Erythroblast (primary cell): ENCODE measurements around the gene DENND4C.
"Not testable (repeated sequence)": the region's sequence is repeated elsewhere in the genome, so short reads cannot be mapped to it uniquely, and the experiment has no call there.

Experiments used
- GATA1 ChIP-seq: IDR thresholded peaks from 2 replicates; pipeline ENCODE4 v1.6.1; 2011; ENCODE audit warnings: low read depth, mild to moderate bottlenecking, control low read depth, low read length, moderate library complexity
- POLR2A ChIP-seq: IDR thresholded peaks from 2 replicates; pipeline ENCODE4 v1.6.1; 2011; ENCODE audit warnings: mild to moderate bottlenecking, low read length

DNA sequence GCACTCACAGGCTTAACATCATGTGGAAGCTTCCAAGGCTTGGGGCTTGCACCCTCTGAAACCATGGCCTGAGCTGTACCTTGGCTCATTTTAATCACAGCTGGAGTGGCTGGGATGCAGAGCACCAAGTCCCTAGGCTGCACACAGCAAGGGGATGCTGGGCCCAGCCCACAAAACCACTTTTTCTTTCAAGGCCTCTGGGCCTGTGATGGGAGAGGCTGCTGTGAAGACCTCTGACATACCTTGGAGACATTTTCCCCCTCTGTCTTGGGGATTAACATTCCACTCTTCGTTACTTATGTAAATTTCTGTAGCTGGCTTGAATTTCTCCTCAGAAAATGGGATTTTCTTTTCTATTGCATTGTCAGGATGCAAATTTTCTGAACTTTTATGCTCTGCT is 20.7 kb downstream of the DENND4C start:
- TF ChIP-seq POLR2A, GATA1: not testable (repeated sequence)
